WI38 (cell line): ENCODE measurements around the gene CYP27A1.

ENCODE experiments used
- H3K4me3 ChIP-seq: 2 replicates; pipeline ENCODE4 v1.5.1; 2011; ENCODE audit warnings: low read depth, mild to moderate bottlenecking, control low read depth, low read length
- CTCF ChIP-seq: IDR thresholded peaks from 2 replicates; pipeline ENCODE4 v1.5.1; 2012; ENCODE audit warnings: low read depth, mild to moderate bottlenecking, control low read depth, low read length

CYP27A1 gene

GRCh38 chr2:218850796-218851195 lies 68.8 kb downstream of the CYP27A1 start:
- TF ChIP-seq CTCF, result no peak
- no peak overlapping the region for H3K4me3 ChIP-seq

GRCh38 chr2:218851286-218851685 lies 69.3 kb downstream of the CYP27A1 start:
- no peak for TF ChIP-seq CTCF
- H3K4me3 ChIP-seq, result no peak overlapping the region

- peak; percentile 78 for TF ChIP-seq CTCF
- H3K4me3 ChIP-seq, result no peak overlapping the region
Measured at GRCh38 chr2:218852911-218853667, 71.1 kb downstream of the CYP27A1 start.

GRCh38 chr2:218853766-218854165 lies 71.8 kb downstream of the CYP27A1 start:
- H3K4me3 ChIP-seq, result no peak overlapping the region
- no peak for TF ChIP-seq CTCF

- TF ChIP-seq CTCF, result no peak
- no peak overlapping the region for H3K4me3 ChIP-seq
Measured at GRCh38 chr2:218854860-218855259, 72.9 kb downstream of the CYP27A1 start.

GRCh38 chr2:218855305-218856166 lies 73.6 kb downstream of the CYP27A1 start:
- no peak for TF ChIP-seq CTCF
- H3K4me3 ChIP-seq, result no peak overlapping the region
